Gastrocnemius medialis (tissue), 4 donors: Measurements from ENCODE around the gene ZBTB44. TPM values are rescaled to one million over a fixed set of nuclear protein-coding genes. Genes with fewer than 3 reads are reported as not detected.
"Not testable (repeated sequence)": the region's sequence is repeated elsewhere in the genome, so short reads cannot be mapped to it uniquely, and the experiment has no call there.

Experiments used
- ATAC-seq, 2 donors: fragments of 150-250 bp; one replicate each; pipeline ENCODE4 v1.9.1; 2016
- DNase-seq, 2 donors: peaks; one replicate each; pipeline ENCODE4 v3.0.0-alpha.2; 2019
- H3K27ac ChIP-seq, 4 donors: fragments of 200-600 bp; sonication (generic); 1 replicate in 1 of 4; 2 replicates in 3 of 4; pipeline ENCODE4 v1.5.1; 2016 to 2018; ENCODE audit warnings: mild to moderate bottlenecking in 2 of 4, moderate library complexity in 1 of 4
- H3K27me3 ChIP-seq, 3 donors: fragments of 200-600 bp; sonication (generic) in 2 of 3; 1 replicate in 1 of 3; 2 replicates in 2 of 3; pipeline versions ENCODE4 v1.5.1 to v1.6.0; 2016 to 2019; ENCODE audit warnings: mild to moderate bottlenecking in 1 of 3, moderate library complexity in 1 of 3
- H3K36me3 ChIP-seq, 2 donors: fragments of 200-600 bp; sonication (generic) in 1 of 2; one replicate each; pipeline ENCODE4 v1.5.1; 2017 to 2018
- H3K4me1 ChIP-seq, 2 donors: fragments of 200-600 bp; sonication (generic) in 1 of 2; one replicate each; pipeline ENCODE4 v1.5.1; 2016 to 2017; ENCODE audit warnings: mild to moderate bottlenecking in 2 of 2
- H3K4me3 ChIP-seq, 4 donors: fragments of 200-600 bp; sonication (generic) in 3 of 4; 1 replicate in 1 of 4; 2 replicates in 3 of 4; pipeline ENCODE4 v1.5.1; 2016 to 2019; ENCODE audit warnings: mild to moderate bottlenecking in 2 of 4
- H3K9me3 ChIP-seq, 3 donors: fragments of 200-600 bp; sonication (generic) in 2 of 3; 1 replicate in 1 of 3; 2 replicates in 2 of 3; pipeline ENCODE4 v1.5.1; 2016 to 2019
- POLR2A ChIP-seq, 2 donors: fragments of 450-650 bp; IDR thresholded peaks; one replicate each; pipeline ENCODE4 v1.6.1; 2017; ENCODE audit warnings: antibody characterized with exemption in 2 of 2, mild to moderate bottlenecking in 2 of 2, moderate library complexity in 2 of 2
- in situ Hi-C, 4 donors: fragments of 200-750 bp; cut with MboI; loops; one replicate each; pipeline versions ENCODE4 v1.15.0 to v1.8.0; 2017; ENCODE audit warnings: low sequenced_read_pairs in 4 of 4
- intact Hi-C: fragments of 100-400 bp; cut with DNase I; formaldehyde crosslinking; loops from one replicate; pipeline ENCODE4 v1.15.1; 2023; ENCODE audit warnings: low total_unique reads
- total RNA-seq, 4 donors: library from RNA; depleted of rRNA; stranded (reverse); fragments of >200 nt; gene quantifications; one replicate each; pipeline versions ENCODE4 v1.1.0 to v1.2.3, GENCODE V29; 2016
- TF ChIP-seq, protein P1 (sequence below), 5 experiments: fragments of 450-650 bp in 3 of 5; fragments of 200-600 bp in 2 of 5; sonication (generic) in 2 of 5; IDR thresholded peaks in 4 of 5; conservative IDR thresholded peaks in 1 of 5; 1 replicate in 4 of 5; 2 replicates in 1 of 5; pipeline ENCODE4 v1.5.1; 2016 to 2019; ENCODE audit warnings: antibody characterized with exemption in 5 of 5, mild to moderate bottlenecking in 3 of 5, moderate library complexity in 3 of 5

Gene ZBTB44
- total RNA-seq, 4 donors from 2014 or later = 57.4 to 108 (median 68.8) TPM

DNA sequence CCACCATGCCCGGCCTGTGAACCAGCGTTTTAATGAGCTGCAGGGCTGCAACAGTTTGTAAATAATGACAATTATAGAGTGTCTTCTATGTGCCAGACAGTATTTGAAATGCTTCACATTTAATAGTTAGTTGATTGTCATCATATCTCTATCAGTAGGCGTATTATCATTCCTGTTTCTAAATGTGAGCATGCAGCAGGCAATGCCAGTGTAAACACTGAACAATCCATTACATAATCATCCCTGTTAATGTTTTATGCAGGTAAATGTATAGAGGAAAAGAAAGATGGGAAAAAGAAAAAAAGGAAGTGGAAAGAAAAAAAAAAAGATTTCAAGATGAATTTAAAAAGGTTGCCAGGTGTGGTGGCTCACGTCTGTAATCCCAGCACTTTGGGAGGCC is 52.3 kb downstream of the ZBTB44 start:
- ATAC-seq (no peak), DNase-seq (no peak)
- H3K4me1 ChIP-seq = peaks cover 10 to 27% of the 10 kb centered on the region in 2 donors
- TF ChIP-seq, protein P1, sequence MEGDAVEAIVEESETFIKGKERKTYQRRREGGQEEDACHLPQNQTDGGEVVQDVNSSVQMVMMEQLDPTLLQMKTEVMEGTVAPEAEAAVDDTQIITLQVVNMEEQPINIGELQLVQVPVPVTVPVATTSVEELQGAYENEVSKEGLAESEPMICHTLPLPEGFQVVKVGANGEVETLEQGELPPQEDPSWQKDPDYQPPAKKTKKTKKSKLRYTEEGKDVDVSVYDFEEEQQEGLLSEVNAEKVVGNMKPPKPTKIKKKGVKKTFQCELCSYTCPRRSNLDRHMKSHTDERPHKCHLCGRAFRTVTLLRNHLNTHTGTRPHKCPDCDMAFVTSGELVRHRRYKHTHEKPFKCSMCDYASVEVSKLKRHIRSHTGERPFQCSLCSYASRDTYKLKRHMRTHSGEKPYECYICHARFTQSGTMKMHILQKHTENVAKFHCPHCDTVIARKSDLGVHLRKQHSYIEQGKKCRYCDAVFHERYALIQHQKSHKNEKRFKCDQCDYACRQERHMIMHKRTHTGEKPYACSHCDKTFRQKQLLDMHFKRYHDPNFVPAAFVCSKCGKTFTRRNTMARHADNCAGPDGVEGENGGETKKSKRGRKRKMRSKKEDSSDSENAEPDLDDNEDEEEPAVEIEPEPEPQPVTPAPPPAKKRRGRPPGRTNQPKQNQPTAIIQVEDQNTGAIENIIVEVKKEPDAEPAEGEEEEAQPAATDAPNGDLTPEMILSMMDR (IDR thresholded peaks at IDR 0.05 in 4 of 5, conservative IDR thresholded peaks at IDR 0.05 in 1 of 5) = no peak
- TF ChIP-seq POLR2A (IDR thresholded peaks at IDR 0.05) = no peak
- no peak overlapping the region for H3K4me3 ChIP-seq
- peaks cover 0 to 15% of the 10 kb centered on the region in 2 donors for H3K36me3 ChIP-seq
- in situ Hi-C loops (no loop called here), intact Hi-C loops (no loop called here)
- no peak overlapping the region for H3K27ac ChIP-seq
- no peaks in the 10 kb centered on the region for H3K27me3 ChIP-seq
- no peaks in the 10 kb centered on the region for H3K9me3 ChIP-seq

DNA sequence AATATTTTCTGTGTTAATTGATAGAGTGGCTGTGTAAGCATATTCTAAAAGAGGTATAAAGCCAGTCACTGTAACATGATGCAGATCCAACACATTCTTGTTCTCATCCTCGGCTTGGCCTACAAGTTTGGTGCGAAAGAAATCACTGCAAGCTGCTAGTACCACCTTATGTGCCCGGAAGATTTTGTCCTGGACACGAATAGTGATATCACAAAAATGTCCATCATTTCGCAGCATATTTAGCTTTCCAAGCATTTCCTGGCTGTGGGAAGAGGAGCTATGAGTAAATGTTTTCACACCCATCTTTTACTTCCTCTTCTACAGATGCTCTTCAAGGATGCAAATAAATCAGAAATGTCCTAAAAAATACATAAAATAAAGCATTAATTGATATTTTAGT is 53.1 kb downstream of the ZBTB44 start:
- Histone ChIP-seq H3K36me3 (peaks cover 0 to 15% of the 10 kb centered on the region in 2 donors), H3K27ac (no peak overlapping the region), H3K4me1 (peaks cover 13 to 27% of the 10 kb centered on the region in 2 donors), H3K9me3 (no peaks in the 10 kb centered on the region), H3K4me3 (no peak overlapping the region), H3K27me3 (no peaks in the 10 kb centered on the region)
- in situ Hi-C loops = no loop called here
- intact Hi-C loops = no loop called here
- TF ChIP-seq, protein P1 (IDR thresholded peaks at IDR 0.05 in 4 of 5, conservative IDR thresholded peaks at IDR 0.05 in 1 of 5) = no peak
- DNase-seq = no peak
- ATAC-seq = no peak

DNA sequence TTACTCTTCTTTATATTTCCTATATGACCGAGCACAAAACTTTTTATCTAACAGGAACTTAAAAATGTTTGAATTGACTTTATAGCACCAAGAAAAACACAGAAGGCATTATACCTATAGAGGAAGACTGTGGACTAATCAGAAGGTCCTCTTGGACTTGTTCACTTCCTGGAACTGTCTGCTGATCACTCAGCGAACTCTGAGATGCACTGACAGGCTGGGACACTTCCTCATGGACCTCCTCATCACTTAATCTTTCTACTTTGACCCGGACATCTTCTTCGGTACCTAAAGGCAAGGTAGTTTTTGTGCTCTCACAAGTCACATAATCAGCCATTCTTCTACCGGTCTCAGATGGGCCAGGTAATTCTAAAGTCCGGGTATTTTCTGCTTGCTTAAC is 54.0 kb downstream of the ZBTB44 start:
- no peak for TF ChIP-seq POLR2A (IDR thresholded peaks at IDR 0.05)
- TF ChIP-seq, protein P1 (IDR thresholded peaks at IDR 0.05 in 4 of 5, conservative IDR thresholded peaks at IDR 0.05 in 1 of 5) = no peak
- in situ Hi-C loops (no loop called here), intact Hi-C loops (no loop called here)
- Histone ChIP-seq H3K27me3 (no peaks in the 10 kb centered on the region), H3K4me3 (no peak overlapping the region), H3K4me1 (peaks cover 13 to 34% of the 10 kb centered on the region in 2 donors), H3K36me3 (peaks cover 0 to 15% of the 10 kb centered on the region in 2 donors), H3K27ac (no peak overlapping the region), H3K9me3 (no peaks in the 10 kb centered on the region)
- DNase-seq (no peak), ATAC-seq (no peak)

DNA sequence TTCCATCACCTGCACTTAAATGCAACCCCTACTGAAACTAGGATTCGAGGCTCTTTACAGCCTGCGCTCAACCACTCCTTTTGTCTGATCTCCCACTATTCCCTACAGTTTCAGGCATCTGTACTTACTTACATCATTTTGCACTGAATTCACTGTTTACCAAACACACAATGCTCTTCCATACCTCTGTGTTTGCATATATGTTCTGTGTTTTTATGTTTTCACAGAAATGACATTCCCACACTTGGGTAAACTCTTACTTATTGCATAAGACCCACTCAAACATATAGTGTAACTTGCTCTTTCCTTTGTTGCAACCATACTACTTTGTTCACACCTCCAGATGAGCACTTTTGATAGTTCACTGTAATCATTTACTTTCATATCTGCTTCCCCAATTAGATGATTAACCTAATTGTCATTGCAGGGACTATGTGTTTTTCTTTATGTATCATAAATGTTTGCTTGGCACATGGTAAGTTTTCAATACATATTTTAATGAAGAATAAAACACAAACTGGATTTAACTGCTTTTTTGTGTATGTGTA is 54.6 kb downstream of the ZBTB44 start:
- TF ChIP-seq, protein P1 (IDR thresholded peaks at IDR 0.05 in 4 of 5, conservative IDR thresholded peaks at IDR 0.05 in 1 of 5) = no peak
- TF ChIP-seq POLR2A (IDR thresholded peaks at IDR 0.05) = no peak
- Histone ChIP-seq H3K4me3 (no peak overlapping the region), H3K27ac (no peak overlapping the region), H3K9me3 (no peaks in the 10 kb centered on the region), H3K27me3 (no peaks in the 10 kb centered on the region), H3K36me3 (peaks cover 0 to 15% of the 10 kb centered on the region in 2 donors), H3K4me1 (peaks cover 13 to 34% of the 10 kb centered on the region in 2 donors)
- intact Hi-C loops (no loop called here), in situ Hi-C loops (no loop called here)
- DNase-seq (no peak), ATAC-seq (no peak)

DNA sequence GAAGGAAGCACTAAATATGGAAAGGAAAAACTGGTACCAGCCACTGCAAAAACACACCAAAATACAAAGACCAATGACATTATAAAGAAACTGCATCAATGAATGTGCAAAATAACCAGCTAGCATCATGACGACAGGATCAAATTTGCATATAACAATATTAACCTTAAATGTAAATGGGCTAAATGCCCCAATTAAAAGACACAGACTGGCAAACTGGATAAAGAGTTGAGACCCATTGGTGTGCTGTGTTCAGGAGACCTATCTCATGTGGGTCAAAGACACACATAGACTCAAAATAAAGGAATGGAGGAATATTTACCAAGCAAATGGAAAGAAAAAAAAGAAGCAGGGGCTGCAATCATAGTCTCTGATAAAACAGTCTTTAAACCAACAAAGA is 63.0 kb downstream of the ZBTB44 start:
- H3K9me3 ChIP-seq, H3K4me3 ChIP-seq, ATAC-seq, H3K27me3 ChIP-seq, H3K36me3 ChIP-seq, H3K27ac ChIP-seq, DNase-seq, intact Hi-C loops, in situ Hi-C loops: not testable (repeated sequence)
- peaks cover 7 to 18% of the 10 kb centered on the region in 2 donors for H3K4me1 ChIP-seq

DNA sequence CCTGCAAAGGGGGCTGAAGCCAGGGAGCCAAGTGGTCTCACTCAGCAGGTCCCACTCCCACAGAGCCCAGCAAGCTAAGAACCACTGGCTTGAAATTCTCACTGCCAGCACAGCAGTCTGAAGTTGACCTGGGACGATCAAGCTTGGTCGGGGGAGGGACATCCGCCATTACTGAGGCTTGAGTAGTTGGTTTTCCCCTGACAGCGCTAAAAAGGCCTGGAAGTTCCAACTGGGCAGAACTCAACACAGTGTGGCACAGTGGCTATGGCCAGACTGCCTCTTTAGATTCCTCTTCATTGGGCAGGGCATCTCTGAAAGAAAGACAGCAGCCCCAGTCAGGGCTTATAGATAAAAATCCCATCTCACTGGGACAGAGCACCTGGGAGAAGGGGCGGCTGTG is 64.8 kb downstream of the ZBTB44 start:
- H3K27me3 ChIP-seq, in situ Hi-C loops: not testable (repeated sequence)

More for the DNA sequence above, 64.8 kb downstream of the ZBTB44 start:
- H3K36me3 ChIP-seq, H3K9me3 ChIP-seq, H3K4me3 ChIP-seq, DNase-seq, H3K27ac ChIP-seq, ATAC-seq, intact Hi-C loops: not testable (repeated sequence)
- H3K4me1 ChIP-seq = peaks cover 7 to 12% of the 10 kb centered on the region in 2 donors
